ENCODE data around the gene CACNA1E. TPM values are rescaled to one million over a fixed set of nuclear protein-coding genes. Genes with fewer than 3 reads are reported as not detected.
A peak's percentile ranks its signal among the peaks of the same experiment; 100 is the strongest.

CACNA1E gene
- total RNA-seq, 1 experiment from 2014 or later, result not detected

GRCh38 chr1:181632960-181633359, 149.6 kb downstream of the CACNA1E start:
- no peak for DNase-seq (ENCODE audit: low spot score)

- DNase-seq (ENCODE audit: low spot score), result no peak
Observed at GRCh38 chr1:181635110-181635509, 151.8 kb downstream of the CACNA1E start.

DNA sequence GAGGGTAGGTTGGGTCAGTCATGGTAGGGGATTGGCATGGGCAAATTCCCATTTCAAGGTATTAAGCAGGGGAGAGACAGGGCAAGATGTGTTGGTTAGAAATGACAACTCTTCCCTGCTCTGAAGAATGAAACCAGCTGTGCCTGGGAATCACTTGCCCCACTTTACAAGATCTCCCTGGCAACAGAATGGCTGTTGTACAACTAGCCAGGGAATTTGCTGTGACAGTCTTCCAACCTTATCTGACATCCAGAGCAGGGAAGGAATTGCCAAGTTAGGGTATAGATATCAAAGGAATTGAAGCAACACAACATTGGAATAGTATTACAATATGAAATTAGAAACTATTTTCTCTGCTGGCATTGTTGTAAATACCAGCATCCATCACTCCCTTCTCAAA, 154.7 kb downstream of the CACNA1E start:
- DNase-seq (ENCODE audit: low spot score), result no peak

DNA sequence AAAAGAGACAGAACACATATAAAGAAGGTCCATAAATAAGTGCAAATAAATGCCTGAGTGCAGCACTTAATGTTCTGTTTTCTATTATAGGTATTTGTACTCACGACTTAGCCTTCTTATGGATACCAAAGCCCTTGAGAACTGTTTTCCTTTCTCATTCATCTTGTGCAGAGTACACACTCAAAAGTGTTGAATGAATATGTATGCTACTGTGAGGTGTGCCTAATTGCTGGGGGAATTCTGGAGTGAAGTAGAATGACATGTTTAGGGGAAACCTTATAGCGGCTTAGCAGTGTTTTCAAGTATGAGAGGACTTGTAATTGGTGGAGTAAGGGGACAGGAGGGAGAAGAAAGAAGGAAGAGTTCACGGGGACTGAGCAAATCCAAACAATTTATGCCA, 157.6 kb downstream of the CACNA1E start:
- no peak for DNase-seq (ENCODE audit: low spot score)

DNA sequence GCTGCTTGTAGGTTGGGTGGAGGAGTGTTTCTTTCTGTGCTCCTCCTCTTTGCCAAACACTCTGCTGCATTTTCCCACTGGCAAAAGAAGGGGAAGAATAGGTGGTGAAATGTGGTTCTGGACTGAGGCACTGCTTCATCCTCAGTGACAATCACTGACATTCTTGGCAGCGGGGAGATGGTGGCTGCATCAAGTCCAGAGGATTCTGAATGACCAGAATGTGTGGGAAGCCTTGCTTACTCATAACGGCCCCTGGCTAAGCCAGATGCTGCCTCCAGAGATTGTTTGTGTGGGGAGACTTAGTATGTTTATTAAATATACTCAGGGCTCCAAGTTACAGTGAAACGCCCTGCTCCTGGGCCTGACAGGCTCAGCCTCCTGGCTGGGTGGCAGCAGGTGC, 160.3 kb downstream of the CACNA1E start:
- DNase-seq (ENCODE audit: low spot score), result no peak

DNA sequence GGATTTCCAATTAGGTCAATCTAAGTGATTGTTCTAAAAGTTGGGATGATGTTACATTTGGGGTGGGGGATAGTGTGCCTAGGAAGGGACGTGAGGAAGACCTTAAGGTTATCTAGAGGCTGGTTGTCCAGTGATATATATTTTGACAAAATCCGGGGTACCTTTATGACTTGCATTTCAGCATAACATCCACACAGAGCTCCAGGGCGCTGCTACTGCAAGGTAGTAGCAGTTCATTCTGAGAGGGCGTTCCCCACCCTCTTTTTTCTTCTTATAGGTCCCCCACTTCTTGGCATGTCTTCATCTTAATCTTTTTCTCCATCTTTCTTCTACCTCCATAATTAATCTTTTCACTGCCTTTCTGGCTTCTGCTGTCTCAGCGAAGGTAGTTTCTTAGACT, 161.9 kb downstream of the CACNA1E start:
- DNase-seq (ENCODE audit: low spot score), result no peak

GRCh38 chr1:181646710-181647109, 163.4 kb downstream of the CACNA1E start:
- DNase-seq (ENCODE audit: low spot score), result no peak

- no peak for DNase-seq (ENCODE audit: low spot score)
Observed at GRCh38 chr1:181647314-181648035, 164.2 kb downstream of the CACNA1E start.

DNA sequence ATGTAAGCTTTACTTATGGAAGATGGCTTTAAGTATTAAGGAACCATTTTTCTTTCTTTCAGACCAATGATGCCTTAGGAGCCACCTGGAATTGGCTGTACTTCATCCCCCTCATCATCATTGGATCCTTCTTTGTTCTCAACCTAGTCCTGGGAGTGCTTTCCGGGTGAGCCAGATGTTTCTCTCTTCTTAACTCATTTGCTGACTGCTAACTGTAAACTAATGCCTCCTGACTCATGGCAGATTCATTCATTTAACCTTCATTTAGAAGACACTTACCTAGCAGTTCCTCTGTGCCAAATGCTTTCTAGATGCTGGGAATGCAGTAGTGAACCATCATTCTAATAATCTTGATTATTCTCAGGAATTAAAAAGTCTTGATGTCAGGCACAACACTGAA, 168.0 kb downstream of the CACNA1E start:
- no peak for DNase-seq (ENCODE audit: low spot score)

GRCh38 chr1:181655756-181656155, 172.4 kb downstream of the CACNA1E start:
- no peak for DNase-seq (ENCODE audit: low spot score)

- DNase-seq (ENCODE audit: low spot score), result no peak
Observed at GRCh38 chr1:181656491-181656890, 173.2 kb downstream of the CACNA1E start.

- no peak for DNase-seq (ENCODE audit: low spot score)
Observed at GRCh38 chr1:181658581-181658980, 175.3 kb downstream of the CACNA1E start.

DNA sequence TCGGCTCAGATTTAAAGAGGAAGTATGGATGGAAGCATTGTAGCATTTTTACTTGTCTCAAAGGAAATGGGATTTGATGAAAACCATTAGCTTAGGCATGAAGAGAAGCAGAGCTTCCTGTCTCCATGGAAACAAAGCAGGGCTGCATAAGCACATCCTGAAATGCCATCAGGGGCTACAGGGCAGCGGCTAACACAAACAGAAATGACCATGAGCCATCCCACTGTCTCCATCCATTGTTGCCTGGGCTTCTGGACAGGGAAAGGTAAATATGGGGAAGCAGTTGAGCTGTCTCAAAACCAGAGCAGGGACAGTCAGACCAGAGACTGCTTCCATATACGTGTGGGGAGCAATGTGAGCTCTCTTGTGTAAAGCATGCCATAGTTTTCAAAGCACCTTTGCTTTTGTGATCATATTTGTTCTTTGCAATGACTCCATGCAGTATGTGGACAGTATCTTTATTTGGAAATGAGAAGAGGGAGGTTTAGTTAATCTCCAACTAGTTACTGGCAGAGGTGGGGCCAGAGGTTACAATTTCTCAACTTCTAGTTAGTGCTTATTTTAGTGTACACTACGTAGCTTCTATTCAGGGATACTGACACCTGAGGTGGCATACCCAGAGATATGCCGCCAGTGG, 176.1 kb downstream of the CACNA1E start:
- DNase-seq (ENCODE audit: low spot score), result no peak

DNA sequence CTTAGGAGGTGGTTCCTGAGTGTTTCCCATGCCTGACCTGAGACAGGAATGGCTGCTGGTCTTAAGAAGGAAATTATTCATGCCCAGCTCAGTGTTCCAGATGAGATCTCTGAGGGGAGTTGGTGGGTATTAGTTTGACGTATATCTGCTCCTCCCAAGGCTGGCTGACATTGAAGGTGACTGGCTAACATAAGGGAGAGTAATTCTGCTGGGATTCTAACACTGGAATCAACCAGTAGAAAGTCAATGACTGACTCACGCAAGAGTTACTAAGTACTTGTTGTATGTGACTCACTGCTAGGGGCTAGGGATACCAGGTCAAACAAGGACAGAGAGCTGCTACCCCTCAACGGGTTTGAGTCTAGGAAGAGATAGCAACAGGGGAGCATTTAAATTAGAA, 177.3 kb downstream of the CACNA1E start:
- DNase-seq (ENCODE audit: low spot score), result no peak

GRCh38 chr1:181661569-181661968, 178.3 kb downstream of the CACNA1E start:
- DNase-seq (ENCODE audit: low spot score), result no peak

DNA sequence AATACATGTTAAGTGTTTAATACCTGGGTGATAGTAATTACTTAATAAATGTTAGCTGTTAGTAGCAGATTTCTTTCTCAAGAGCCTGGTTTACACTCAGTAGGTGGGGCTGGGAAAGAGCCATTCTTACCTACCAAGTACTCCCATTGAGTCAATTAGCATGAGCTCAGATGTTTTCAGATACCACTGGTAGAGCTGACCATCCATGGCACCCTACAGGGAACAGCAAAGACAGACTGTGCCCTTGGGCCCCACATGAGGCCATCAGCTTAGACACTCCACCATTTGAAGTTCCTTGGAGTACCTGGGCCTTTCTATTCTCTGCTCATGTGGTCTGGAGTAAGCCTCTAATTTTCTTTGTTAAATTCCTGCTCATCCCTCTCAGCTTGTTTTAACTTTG, 179.3 kb downstream of the CACNA1E start:
- no peak for DNase-seq (ENCODE audit: low spot score)

- DNase-seq (ENCODE audit: low spot score), result no peak
Observed at GRCh38 chr1:181664543-181664942, 181.2 kb downstream of the CACNA1E start.

GRCh38 chr1:181669246-181669645, 185.9 kb downstream of the CACNA1E start:
- DNase-seq (ENCODE audit: low spot score), result no peak

GRCh38 chr1:181674617-181675016, 191.3 kb downstream of the CACNA1E start:
- no peak for DNase-seq (ENCODE audit: low spot score)

GRCh38 chr1:181675091-181675917, 192.0 kb downstream of the CACNA1E start:
- DNase-seq (ENCODE audit: low spot score), result no peak

DNA sequence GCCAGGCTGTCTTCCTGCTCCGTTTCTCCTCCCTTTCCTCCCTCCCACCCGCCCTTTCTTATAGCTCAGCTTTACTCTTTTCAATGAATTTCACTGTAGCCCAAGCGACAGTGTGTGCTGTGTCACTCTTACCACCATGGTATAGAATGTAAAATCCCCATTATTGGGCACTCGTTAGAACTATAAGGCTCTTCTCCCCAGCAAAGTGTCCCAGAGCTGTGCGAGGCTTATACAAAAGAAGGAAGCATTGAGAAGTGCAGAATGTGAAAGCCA, 192.5 kb downstream of the CACNA1E start:
- DNase-seq (ENCODE audit: low spot score), result no peak

- DNase-seq (ENCODE audit: low spot score), result peak; percentile 5
Observed at GRCh38 chr1:181676269-181676668, 193.0 kb downstream of the CACNA1E start.

- DNase-seq (ENCODE audit: low spot score), result no peak
Observed at GRCh38 chr1:181680332-181680731, 197.0 kb downstream of the CACNA1E start.

Measured in A172 (cell line).